SU-DHL-6 (cell line): ENCODE results near the gene HHATL.

Source experiments
- H2AFZ ChIP-seq: fragments of 200-600 bp; sonication (generic); 2 replicates; pipeline ENCODE4 v1.6.1; 2014; ENCODE audit warnings: low read depth, mild to moderate bottlenecking, moderate library complexity, mixed read lengths, antibody characterized with exemption, low read length; ENCODE audit not compliant: severe bottlenecking
- H3F3A ChIP-seq: fragments of 200-600 bp; shearing (Covaris generic); 2 replicates; pipeline ENCODE4 v1.6.0; 2016; ENCODE audit warnings: antibody characterized with exemption, mild to moderate bottlenecking; ENCODE audit not compliant: insufficient read depth
- H3K27ac ChIP-seq: fragments of 200-600 bp; sonication (generic); 2 replicates; pipeline ENCODE4 v1.5.1; 2016; ENCODE audit warnings: low read depth, mild to moderate bottlenecking, low read length, moderate library complexity, mixed read lengths
- H3K27me3 ChIP-seq: fragments of 200-600 bp; sonication (generic), shearing (Covaris generic); 2 replicates; pipeline ENCODE4 v1.6.0; 2014; ENCODE audit warnings: mild to moderate bottlenecking, low read length
- H3K36me3 ChIP-seq: fragments of 200-600 bp; sonication (generic); 2 replicates; pipeline ENCODE4 v1.6.1; 2014; ENCODE audit warnings: mild to moderate bottlenecking, low read length, mixed read lengths
- H3K4me2 ChIP-seq: fragments of 300-600, 200-600 bp; shearing (Covaris generic), sonication (generic); 2 replicates; pipeline ENCODE4 v1.6.0; 2014; ENCODE audit warnings: low read length, low read depth, mild to moderate bottlenecking; ENCODE audit not compliant: poor library complexity, severe bottlenecking
- H3K4me3 ChIP-seq: fragments of 200-600 bp; sonication (generic); 2 replicates; pipeline ENCODE4 v1.5.1; 2014; ENCODE audit warnings: antibody characterized with exemption, low read length, mild to moderate bottlenecking, mixed read lengths; ENCODE audit not compliant: insufficient read depth, poor library complexity, severe bottlenecking
- H3K79me2 ChIP-seq: fragments of 200-600 bp; sonication (generic); 2 replicates; pipeline ENCODE4 v1.6.1; 2014; ENCODE audit warnings: mild to moderate bottlenecking, low read length, moderate library complexity; ENCODE audit not compliant: insufficient read depth
- H3K9ac ChIP-seq: fragments of 200-600 bp; sonication (generic); 2 replicates; pipeline ENCODE4 v1.7.0; 2014; ENCODE audit warnings: mild to moderate bottlenecking, low read length
- H3K9me2 ChIP-seq: fragments of 200-600 bp; sonication (generic); replicated peaks from 2 replicates; pipeline ENCODE4 v1.6.1; 2014; ENCODE audit warnings: low read length; ENCODE audit not compliant: insufficient read depth
- H3K9me3 ChIP-seq: fragments of 200-600 bp; sonication (generic); 2 replicates; pipeline ENCODE4 v1.6.1; 2014; ENCODE audit warnings: low read length, mixed read lengths; ENCODE audit not compliant: insufficient read depth
- H4K20me1 ChIP-seq: fragments of 200-600 bp; sonication (generic); 2 replicates; pipeline ENCODE4 v1.6.1; 2014; ENCODE audit warnings: low read depth, mild to moderate bottlenecking, antibody characterized with exemption, low read length, moderate library complexity, mixed read lengths
- CTCF ChIP-seq: fragments of 200-600 bp; sonication (generic); IDR thresholded peaks from one replicate; pipeline ENCODE4 v1.5.1; 2017; ENCODE audit warnings: antibody characterized with exemption, mild to moderate bottlenecking, low read length, moderate library complexity; ENCODE audit not compliant: insufficient read depth, poor library complexity, severe bottlenecking
- EZH2phosphoT487 ChIP-seq: fragments of 200-600 bp; sonication (generic), shearing (Covaris generic); conservative IDR thresholded peaks from 2 replicates; pipeline ENCODE4 v1.6.1; 2018; ENCODE audit warnings: mild to moderate bottlenecking, antibody characterized with exemption, low read length, moderate library complexity, mixed read lengths

Gene HHATL

DNA sequence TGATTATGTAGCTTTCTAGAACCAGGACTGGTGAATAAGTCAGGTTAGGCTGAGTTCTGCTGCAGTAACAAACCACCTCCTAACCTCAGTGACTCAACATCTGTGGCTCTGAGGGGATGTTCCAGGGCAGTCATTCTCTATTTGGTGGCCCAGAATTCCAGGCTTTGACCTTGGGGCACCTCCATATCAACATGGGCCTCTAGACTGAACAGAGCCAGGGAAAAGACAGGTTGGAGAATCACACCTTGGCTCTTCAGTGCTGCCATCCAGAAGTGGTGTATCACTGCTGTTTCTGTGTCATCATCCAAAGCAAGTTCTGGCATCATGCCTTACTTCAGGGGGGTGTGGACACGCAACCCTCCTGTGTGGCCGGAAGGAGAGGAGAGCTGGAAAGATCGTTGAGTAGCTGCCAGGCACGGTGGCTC lies 33.8 kb downstream of the HHATL start:
- Histone ChIP-seq H2AFZ (no peak overlapping the region), H3K9me2 (no peaks in the 10 kb centered on the region), H3K27ac (no peak overlapping the region), H4K20me1 (no peaks in the 10 kb centered on the region), H3K36me3 (no peaks in the 10 kb centered on the region), H3K4me2 (no peak overlapping the region), H3K9ac (no peak overlapping the region), H3K27me3 (no peaks in the 10 kb centered on the region), H3K79me2 (no peaks in the 10 kb centered on the region), H3F3A (no peaks in the 10 kb centered on the region), H3K4me3 (no peak overlapping the region), H3K9me3 (no peaks in the 10 kb centered on the region)
- no peak for TF ChIP-seq EZH2phosphoT487

- no peak overlapping the region for H2AFZ ChIP-seq
- H3K27me3 ChIP-seq = no peaks in the 10 kb centered on the region
- H3K4me3 ChIP-seq = no peak overlapping the region
- no peak overlapping the region for H3K4me2 ChIP-seq
- no peak overlapping the region for H3K27ac ChIP-seq
- no peaks in the 10 kb centered on the region for H3K9me2 ChIP-seq
- no peaks in the 10 kb centered on the region for H3F3A ChIP-seq
- H3K9ac ChIP-seq = no peak overlapping the region
- no peaks in the 10 kb centered on the region for H3K9me3 ChIP-seq
- TF ChIP-seq EZH2phosphoT487 (no peak), CTCF (no peak)
- no peaks in the 10 kb centered on the region for H3K36me3 ChIP-seq
- no peaks in the 10 kb centered on the region for H4K20me1 ChIP-seq
- H3K79me2 ChIP-seq = no peaks in the 10 kb centered on the region
These were observed 34.2 kb downstream of the HHATL start for GRCh38 chr3:42668413-42668760.

GRCh38 chr3:42667523-42668412 lies 34.8 kb downstream of the HHATL start:
- Histone ChIP-seq H4K20me1 (no peaks in the 10 kb centered on the region), H3K27ac (no peak overlapping the region), H3K4me3 (no peak overlapping the region), H3K9me2 (no peaks in the 10 kb centered on the region), H3K79me2 (no peaks in the 10 kb centered on the region), H3K4me2 (no peak overlapping the region), H3K9me3 (no peaks in the 10 kb centered on the region), H2AFZ (no peak overlapping the region), H3K27me3 (no peaks in the 10 kb centered on the region), H3F3A (no peaks in the 10 kb centered on the region), H3K36me3 (no peaks in the 10 kb centered on the region), H3K9ac (no peak overlapping the region)
- no peak for TF ChIP-seq EZH2phosphoT487
- no peak for TF ChIP-seq CTCF

DNA sequence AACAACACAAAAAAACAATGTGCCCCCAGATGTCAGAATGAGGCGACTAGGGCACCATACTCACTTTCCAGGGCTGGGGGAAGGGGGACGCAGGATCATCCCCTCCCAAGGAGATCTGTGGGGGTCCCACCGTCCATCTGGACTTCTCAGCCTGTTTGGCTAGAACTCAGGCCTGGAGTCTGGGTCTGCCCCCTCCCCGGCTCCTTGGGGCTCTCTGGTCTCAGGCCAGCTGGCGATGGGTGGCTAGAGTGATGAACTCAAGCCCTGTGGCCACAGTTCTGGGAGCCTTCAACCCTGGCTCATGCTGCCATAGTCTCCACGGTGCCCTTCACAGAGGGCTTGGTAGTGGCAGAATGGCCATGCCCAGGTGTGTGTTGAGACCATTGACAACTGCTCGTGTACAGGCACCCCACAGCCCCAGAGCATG lies 35.5 kb downstream of the HHATL start:
- H3K9me2 ChIP-seq = no peaks in the 10 kb centered on the region
- H3K4me3 ChIP-seq = no peak overlapping the region
- no peak overlapping the region for H3K4me2 ChIP-seq
- H3K79me2 ChIP-seq = no peaks in the 10 kb centered on the region
- no peaks in the 10 kb centered on the region for H3K9me3 ChIP-seq
- H3F3A ChIP-seq = no peaks in the 10 kb centered on the region
- no peak for TF ChIP-seq EZH2phosphoT487
- no peak for TF ChIP-seq CTCF
- no peaks in the 10 kb centered on the region for H3K36me3 ChIP-seq
- no peak overlapping the region for H3K9ac ChIP-seq
- H3K27ac ChIP-seq = no peak overlapping the region
- no peaks in the 10 kb centered on the region for H4K20me1 ChIP-seq
- no peaks in the 10 kb centered on the region for H3K27me3 ChIP-seq
- no peak overlapping the region for H2AFZ ChIP-seq
